ENCODE measurements around the gene EGFR.

The EGFR gene

DNA sequence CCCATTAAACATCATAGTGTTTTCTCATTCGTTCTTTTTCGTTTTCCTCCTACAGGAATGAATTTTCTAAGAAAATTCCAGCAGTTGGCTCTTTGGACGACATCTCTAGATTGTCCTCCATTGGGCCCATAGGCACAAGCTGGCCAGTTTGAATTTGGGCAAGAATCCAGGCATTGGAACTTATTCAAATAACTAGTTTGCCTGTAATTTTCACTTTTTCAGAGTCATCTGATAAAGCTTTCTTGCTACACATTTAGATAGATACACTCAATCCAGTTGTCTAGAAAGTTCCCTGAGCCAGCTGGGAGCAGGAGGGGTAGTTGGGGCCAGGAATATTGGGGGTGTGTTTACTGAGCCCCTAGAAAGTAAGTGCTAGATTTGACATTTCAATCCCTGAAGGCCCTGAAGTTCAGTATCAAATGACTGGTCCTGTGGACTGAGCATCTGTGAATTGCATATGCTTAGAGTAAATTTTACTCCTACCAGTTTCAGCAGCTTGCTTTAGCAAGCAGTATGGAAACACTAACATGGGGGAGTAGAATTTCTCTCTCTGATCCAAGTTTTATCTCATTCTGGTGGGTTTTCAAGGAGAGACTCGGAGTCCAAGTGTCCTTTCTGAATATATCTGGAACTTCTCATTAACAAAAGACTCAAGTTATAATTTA is 5.2 kb downstream of the EGFR start:
- no CpG with 5 or more reads among the region's 4 CpGs for WGBS (ENCODE audit: insufficient coverage, insufficient read length)
- Histone ChIP-seq H3K4me1 (ENCODE audit: control insufficient read depth, insufficient read depth, low read length) (peaks cover 2% of the 10 kb centered on the region; the same call in 1 of the 2 replicates), H3K27ac (ENCODE audit: low read length) (no peak overlapping the region)

DNA sequence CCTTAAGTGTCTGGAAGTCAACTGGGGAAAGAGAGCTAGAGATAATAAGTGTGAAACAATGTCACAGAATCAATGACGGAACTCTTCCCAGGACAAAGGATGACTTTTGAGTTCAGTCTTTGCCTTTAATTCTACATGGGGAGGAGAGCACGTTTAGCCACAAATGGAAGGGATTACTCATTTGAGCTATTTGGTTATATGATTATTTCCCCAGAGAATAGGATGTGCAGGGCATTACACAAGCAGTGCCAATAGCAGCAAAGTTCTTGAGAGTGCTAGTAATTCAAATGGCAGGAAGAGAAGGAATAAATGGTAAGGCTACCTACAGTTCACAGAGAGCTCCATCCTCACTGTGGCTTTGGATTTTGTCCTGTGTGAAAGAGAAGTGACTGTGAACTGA is 6.0 kb downstream of the EGFR start:
- Histone ChIP-seq H3K9me3 (ENCODE audit: control insufficient read depth, insufficient read depth, low read length) (no peaks in the 10 kb centered on the region), H3K27me3 (ENCODE audit: control insufficient read depth, insufficient read depth, low read length) (peaks cover 12% of the 10 kb centered on the region; the same call in 1 of the 2 replicates), H3K4me3 (ENCODE audit: low read length) (no peak overlapping the region), H3K4me1 (ENCODE audit: control insufficient read depth, insufficient read depth, low read length) (peaks cover 2% of the 10 kb centered on the region; the same call in 1 of the 2 replicates), H3K27ac (ENCODE audit: low read length) (no peak overlapping the region), H3K36me3 (ENCODE audit: control insufficient read depth, insufficient read depth, low read length) (no peaks in the 10 kb centered on the region)
- WGBS (ENCODE audit: insufficient coverage, insufficient read length), result no CpG with 5 or more reads among the region's 2 CpGs
- DNase-seq (ENCODE audit: low read depth, low spot score), result no peak

More for the DNA sequence above, 5.2 kb downstream of the EGFR start:
- H3K36me3 ChIP-seq (ENCODE audit: control insufficient read depth, insufficient read depth, low read length), result no peaks in the 10 kb centered on the region
- H3K27me3 ChIP-seq (ENCODE audit: control insufficient read depth, insufficient read depth, low read length), result peaks cover 14% of the 10 kb centered on the region; the same call in 1 of the 2 replicates
- H3K9me3 ChIP-seq (ENCODE audit: control insufficient read depth, insufficient read depth, low read length), result no peaks in the 10 kb centered on the region
- no peak overlapping the region for H3K4me3 ChIP-seq (ENCODE audit: low read length)
- no peak for DNase-seq (ENCODE audit: low read depth, low spot score)

DNA sequence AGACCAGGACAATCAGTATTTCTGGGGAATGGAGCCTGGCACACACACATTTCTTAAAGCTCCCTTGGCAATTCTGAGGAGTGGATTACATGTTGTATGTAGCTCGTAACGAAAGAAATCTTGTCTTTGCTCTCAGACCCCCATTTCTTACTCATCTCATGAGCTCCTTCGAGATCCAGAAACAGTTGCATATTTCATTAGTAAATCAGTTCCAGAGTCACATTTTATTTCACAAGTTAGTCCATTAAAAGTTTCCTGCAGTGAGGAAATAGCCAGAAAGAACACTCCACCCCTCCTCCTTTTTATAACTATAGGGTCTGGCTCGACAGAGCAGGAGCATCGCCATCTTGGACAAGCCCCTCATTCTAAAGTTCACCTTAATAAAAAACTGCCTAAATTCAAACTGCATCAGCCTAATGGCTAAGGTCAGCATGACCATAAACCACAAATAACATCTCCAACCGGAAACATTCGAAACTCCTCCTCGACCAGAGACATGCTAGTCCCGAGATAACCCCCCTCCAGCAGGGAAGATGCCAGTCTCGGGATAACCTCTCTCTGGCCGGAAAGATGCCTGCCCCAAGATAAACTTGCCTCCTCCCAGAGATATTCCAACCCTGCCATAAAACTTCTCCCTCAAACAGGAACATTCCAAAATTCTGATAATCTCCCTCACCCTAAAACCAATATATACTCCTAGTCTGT is 7.4 kb downstream of the EGFR start:
- no peaks in the 10 kb centered on the region for H3K36me3 ChIP-seq (ENCODE audit: control insufficient read depth, insufficient read depth, low read length)
- H3K4me1 ChIP-seq (ENCODE audit: control insufficient read depth, insufficient read depth, low read length), result no peaks in the 10 kb centered on the region

DNA sequence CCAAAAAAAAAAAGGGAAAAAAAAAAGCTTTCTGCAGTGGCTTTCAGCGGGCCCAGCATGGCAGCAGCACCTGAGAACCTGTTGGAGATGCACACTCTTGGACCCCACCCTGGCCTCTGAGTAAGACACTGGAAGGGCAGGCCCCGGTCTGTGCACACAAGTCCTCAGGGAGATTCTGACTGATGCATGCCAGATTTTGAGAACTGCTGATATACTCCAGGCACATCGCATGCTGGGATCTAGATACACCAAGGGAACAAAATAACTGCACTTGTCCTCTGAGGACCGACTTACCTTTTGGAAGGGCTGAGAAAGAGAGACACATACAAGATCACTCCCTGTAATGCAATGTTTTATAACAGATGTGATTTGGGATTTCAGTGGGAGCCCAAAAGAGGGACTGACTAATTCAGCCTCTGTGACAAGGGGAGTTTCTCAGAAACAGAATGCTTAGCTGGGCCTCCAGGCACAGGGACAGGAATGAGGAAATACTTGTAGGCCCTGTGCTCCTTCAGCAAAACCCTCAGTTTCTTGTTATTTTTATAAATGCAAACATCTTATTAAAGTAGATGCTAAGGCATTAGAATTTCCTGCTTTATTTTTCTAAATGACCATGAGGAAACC is 8.2 kb downstream of the EGFR start:
- no peaks in the 10 kb centered on the region for H3K9me3 ChIP-seq (ENCODE audit: control insufficient read depth, insufficient read depth, low read length)
- no peak for DNase-seq (ENCODE audit: low read depth, low spot score)
- no peak overlapping the region for H3K4me3 ChIP-seq (ENCODE audit: low read length)
- no peaks in the 10 kb centered on the region for H3K27me3 ChIP-seq (ENCODE audit: control insufficient read depth, insufficient read depth, low read length)
- H3K27ac ChIP-seq (ENCODE audit: low read length), result no peak overlapping the region
- H3K4me1 ChIP-seq (ENCODE audit: control insufficient read depth, insufficient read depth, low read length), result no peaks in the 10 kb centered on the region
- H3K36me3 ChIP-seq (ENCODE audit: control insufficient read depth, insufficient read depth, low read length), result no peaks in the 10 kb centered on the region
- WGBS (ENCODE audit: insufficient coverage, insufficient read length), result no CpG with 5 or more reads among the region's 4 CpGs

More for the DNA sequence above, 7.4 kb downstream of the EGFR start:
- no peak for DNase-seq (ENCODE audit: low read depth, low spot score)
- WGBS (ENCODE audit: insufficient coverage, insufficient read length), result no CpG with 5 or more reads among the region's 11 CpGs
- H3K27me3 ChIP-seq (ENCODE audit: control insufficient read depth, insufficient read depth, low read length), result peaks cover 2% of the 10 kb centered on the region; the same call in 1 of the 2 replicates
- no peaks in the 10 kb centered on the region for H3K9me3 ChIP-seq (ENCODE audit: control insufficient read depth, insufficient read depth, low read length)
- no peak overlapping the region for H3K27ac ChIP-seq (ENCODE audit: low read length)
- no peak overlapping the region for H3K4me3 ChIP-seq (ENCODE audit: low read length)

DNA sequence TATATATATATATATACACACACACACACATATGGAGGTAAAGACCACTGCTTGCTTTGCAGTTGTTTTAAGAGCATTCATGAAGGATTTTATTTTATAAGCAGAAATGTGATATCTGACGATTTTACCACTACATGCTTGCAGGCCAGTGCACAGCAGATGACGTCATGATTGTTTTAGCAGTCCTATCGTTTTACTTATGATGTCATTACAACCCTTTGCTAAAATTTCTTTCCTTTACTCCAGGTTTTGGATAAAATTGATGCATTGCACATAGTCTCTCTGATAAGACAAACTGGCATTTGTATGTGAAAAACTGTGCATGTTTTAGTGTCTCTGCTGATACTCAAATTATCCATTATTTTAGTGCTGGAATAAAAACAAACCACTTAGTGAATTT is 9.2 kb downstream of the EGFR start:
- no peak for DNase-seq (ENCODE audit: low read depth, low spot score)
- Histone ChIP-seq H3K27ac (ENCODE audit: low read length) (no peak overlapping the region), H3K27me3 (ENCODE audit: control insufficient read depth, insufficient read depth, low read length) (no peaks in the 10 kb centered on the region), H3K4me1 (ENCODE audit: control insufficient read depth, insufficient read depth, low read length) (no peaks in the 10 kb centered on the region), H3K4me3 (ENCODE audit: low read length) (no peak overlapping the region), H3K9me3 (ENCODE audit: control insufficient read depth, insufficient read depth, low read length) (no peaks in the 10 kb centered on the region), H3K36me3 (ENCODE audit: control insufficient read depth, insufficient read depth, low read length) (no peaks in the 10 kb centered on the region)
- WGBS (ENCODE audit: insufficient coverage, insufficient read length), result no CpG with 5 or more reads among the region's 3 CpGs

DNA sequence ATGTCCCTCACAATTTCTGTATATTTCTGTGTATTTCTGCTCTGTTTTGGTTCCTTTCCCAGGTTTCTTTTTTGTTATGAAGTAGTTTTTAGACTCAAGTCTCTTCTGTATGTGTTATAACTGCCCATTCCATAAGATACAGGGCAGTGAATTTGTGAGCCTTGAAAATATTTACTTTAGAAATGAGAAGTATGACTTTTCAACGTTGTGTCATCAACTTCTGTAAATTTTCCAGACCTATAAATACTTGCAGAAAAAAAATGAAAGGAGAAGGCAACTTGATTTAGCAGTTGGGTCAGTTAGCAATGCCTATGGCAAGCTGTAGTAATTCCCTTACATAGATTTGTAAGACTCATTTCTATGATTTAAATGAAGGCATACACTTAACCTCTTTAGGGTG is 11.5 kb downstream of the EGFR start:
- Histone ChIP-seq H3K4me3 (ENCODE audit: low read length) (no peak overlapping the region), H3K36me3 (ENCODE audit: control insufficient read depth, insufficient read depth, low read length) (no peaks in the 10 kb centered on the region), H3K9me3 (ENCODE audit: control insufficient read depth, insufficient read depth, low read length) (no peaks in the 10 kb centered on the region), H3K27ac (ENCODE audit: low read length) (no peak overlapping the region), H3K27me3 (ENCODE audit: control insufficient read depth, insufficient read depth, low read length) (no peaks in the 10 kb centered on the region), H3K4me1 (ENCODE audit: control insufficient read depth, insufficient read depth, low read length) (no peaks in the 10 kb centered on the region)
- no CpG with 5 or more reads among the region's 1 CpG for WGBS (ENCODE audit: insufficient coverage, insufficient read length)
- no peak for DNase-seq (ENCODE audit: low read depth, low spot score)

DNA sequence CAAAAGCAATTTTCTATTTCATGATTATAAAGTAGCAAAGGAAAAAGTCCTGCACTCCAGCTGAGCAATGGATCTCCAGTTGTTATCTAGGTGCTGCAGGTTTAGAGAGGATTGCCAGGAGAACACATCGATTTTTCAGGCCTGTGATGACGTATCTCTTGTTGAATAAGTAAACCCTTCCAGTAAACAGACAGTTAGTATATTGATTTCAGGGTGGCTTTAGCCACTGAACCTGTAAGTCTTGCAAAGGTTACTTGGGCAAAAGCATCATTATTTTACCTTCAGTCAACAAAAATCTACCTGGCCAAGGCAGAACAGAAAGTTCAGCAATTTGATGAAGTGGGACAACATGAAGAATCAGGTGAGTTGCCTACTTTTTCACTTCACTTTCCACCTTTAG is 12.3 kb downstream of the EGFR start:
- WGBS (ENCODE audit: insufficient coverage, insufficient read length), result no CpG with 5 or more reads among the region's 2 CpGs
- no peak for DNase-seq (ENCODE audit: low read depth, low spot score)
- Histone ChIP-seq H3K4me1 (ENCODE audit: control insufficient read depth, insufficient read depth, low read length) (no peaks in the 10 kb centered on the region), H3K9me3 (ENCODE audit: control insufficient read depth, insufficient read depth, low read length) (no peaks in the 10 kb centered on the region), H3K27ac (ENCODE audit: low read length) (no peak overlapping the region), H3K27me3 (ENCODE audit: control insufficient read depth, insufficient read depth, low read length) (no peaks in the 10 kb centered on the region), H3K4me3 (ENCODE audit: low read length) (no peak overlapping the region), H3K36me3 (ENCODE audit: control insufficient read depth, insufficient read depth, low read length) (no peaks in the 10 kb centered on the region)

DNA sequence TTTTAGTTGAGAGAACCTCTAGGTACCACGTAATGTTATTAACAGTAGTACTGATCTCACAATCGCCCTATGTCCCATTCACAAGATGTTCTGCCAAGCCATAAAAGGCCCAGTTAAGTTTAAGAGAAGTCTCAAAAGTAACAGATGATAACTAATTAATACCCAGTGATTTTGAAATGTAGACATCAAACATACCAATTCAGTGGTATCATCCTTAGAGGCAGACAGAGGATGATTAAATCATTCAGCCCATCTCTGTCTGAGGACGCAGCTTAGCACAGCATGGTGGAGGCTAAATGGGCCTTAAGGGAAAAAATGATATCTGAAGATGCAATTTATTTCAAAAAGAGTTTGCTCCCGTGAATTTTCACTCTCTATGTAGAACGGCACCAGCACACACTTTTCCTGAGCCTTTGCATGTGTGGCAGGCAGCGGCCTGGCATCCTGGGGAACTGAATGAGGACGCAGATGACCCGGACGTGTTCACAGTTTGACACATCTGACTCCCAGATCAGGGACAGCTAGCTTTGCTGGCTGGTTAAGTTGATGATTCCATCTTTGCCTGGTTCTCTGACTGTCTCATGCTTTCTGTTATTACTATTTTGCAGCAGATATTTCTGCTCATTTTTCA is 13.4 kb downstream of the EGFR start:
- no peaks in the 10 kb centered on the region for H3K4me1 ChIP-seq (ENCODE audit: control insufficient read depth, insufficient read depth, low read length)
- no peaks in the 10 kb centered on the region for H3K9me3 ChIP-seq (ENCODE audit: control insufficient read depth, insufficient read depth, low read length)
- WGBS (ENCODE audit: insufficient coverage, insufficient read length), result no CpG with 5 or more reads among the region's 9 CpGs
- H3K27me3 ChIP-seq (ENCODE audit: control insufficient read depth, insufficient read depth, low read length), result no peaks in the 10 kb centered on the region
- no peak overlapping the region for H3K27ac ChIP-seq (ENCODE audit: low read length)
- H3K4me3 ChIP-seq (ENCODE audit: low read length), result no peak overlapping the region
- DNase-seq (ENCODE audit: low read depth, low spot score), result no peak
- no peaks in the 10 kb centered on the region for H3K36me3 ChIP-seq (ENCODE audit: control insufficient read depth, insufficient read depth, low read length)

DNA sequence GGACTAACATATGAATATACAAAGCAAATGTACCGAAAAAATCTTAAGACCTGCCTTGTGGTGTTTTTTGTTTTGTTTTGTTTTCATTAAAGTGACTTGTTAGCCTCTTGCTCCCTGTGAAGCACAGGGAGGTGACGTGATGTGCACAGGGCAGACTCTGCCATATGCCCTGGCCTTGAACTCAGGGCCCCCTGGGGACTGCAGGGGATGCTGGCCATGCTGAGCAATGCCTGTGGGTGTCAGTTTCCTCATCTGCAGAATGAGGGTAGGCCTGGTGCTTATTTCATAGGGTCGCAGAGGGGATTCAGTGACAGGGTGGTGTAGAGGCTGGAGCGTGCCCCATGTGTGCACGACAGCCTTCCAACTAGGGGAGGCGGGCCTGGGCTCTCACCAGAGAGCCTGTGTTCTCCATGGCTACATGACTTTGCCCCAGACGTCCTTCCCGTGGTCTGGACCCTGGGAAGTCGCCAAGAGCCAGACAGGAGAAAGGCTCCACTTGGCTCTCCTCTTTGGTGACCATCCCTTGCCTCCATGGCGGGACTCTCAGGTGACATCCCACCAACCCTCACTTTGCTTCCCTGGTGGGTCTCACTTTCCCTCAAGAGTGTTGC is 14.5 kb downstream of the EGFR start:
- Histone ChIP-seq H3K4me3 (ENCODE audit: low read length) (no peak overlapping the region), H3K27me3 (ENCODE audit: control insufficient read depth, insufficient read depth, low read length) (no peaks in the 10 kb centered on the region), H3K27ac (ENCODE audit: low read length) (no peak overlapping the region), H3K4me1 (ENCODE audit: control insufficient read depth, insufficient read depth, low read length) (no peaks in the 10 kb centered on the region), H3K9me3 (ENCODE audit: control insufficient read depth, insufficient read depth, low read length) (no peaks in the 10 kb centered on the region), H3K36me3 (ENCODE audit: control insufficient read depth, insufficient read depth, low read length) (no peaks in the 10 kb centered on the region)
- WGBS (ENCODE audit: insufficient coverage, insufficient read length), result no CpG with 5 or more reads among the region's 10 CpGs
- DNase-seq (ENCODE audit: low read depth, low spot score), result no peak

DNA sequence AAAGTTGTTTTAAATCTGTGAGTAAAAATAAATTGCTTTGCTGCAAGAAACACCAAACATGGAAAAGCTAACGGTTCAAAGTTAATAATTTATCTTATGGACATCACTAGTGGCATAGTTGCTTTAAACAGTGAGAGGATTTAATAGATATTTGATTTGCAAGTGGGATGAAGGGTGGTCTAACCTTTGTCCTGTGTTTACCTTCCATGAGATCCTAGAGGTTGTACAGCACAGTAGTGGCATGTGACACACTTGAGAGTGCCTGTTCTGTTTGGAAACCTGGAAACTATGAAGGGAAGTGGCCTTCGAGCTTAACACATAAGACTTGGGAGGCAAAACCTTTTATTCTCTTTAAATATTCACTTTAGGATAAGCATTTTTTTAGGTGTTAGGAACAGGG is 16.0 kb downstream of the EGFR start:
- WGBS (ENCODE audit: insufficient coverage, insufficient read length), result no CpG with 5 or more reads among the region's 2 CpGs
- H3K27me3 ChIP-seq (ENCODE audit: control insufficient read depth, insufficient read depth, low read length), result no peaks in the 10 kb centered on the region

More for the DNA sequence above, 16.0 kb downstream of the EGFR start:
- no peaks in the 10 kb centered on the region for H3K9me3 ChIP-seq (ENCODE audit: control insufficient read depth, insufficient read depth, low read length)
- H3K4me1 ChIP-seq (ENCODE audit: control insufficient read depth, insufficient read depth, low read length), result no peaks in the 10 kb centered on the region
- no peak overlapping the region for H3K4me3 ChIP-seq (ENCODE audit: low read length)
- H3K27ac ChIP-seq (ENCODE audit: low read length), result no peak overlapping the region
- H3K36me3 ChIP-seq (ENCODE audit: control insufficient read depth, insufficient read depth, low read length), result no peaks in the 10 kb centered on the region
- DNase-seq (ENCODE audit: low read depth, low spot score), result no peak
